HG02970 (cell line): Measurements from ENCODE around the gene PRXL2B.
"Not testable (repeated sequence)": the region's sequence is repeated elsewhere in the genome, so short reads cannot be mapped to it uniquely, and the experiment has no call there.

Experiments used
- ATAC-seq: cut with Tn5 transposase; IDR thresholded peaks from one replicate; pipeline ENCODE4 v1.9.1; 2021; ENCODE audit warnings: mild to moderate bottlenecking, moderate library complexity, moderate number of reproducible peaks; ENCODE audit not compliant: unreplicated experiment, low FRiP score

The PRXL2B gene

GRCh38 chr1:2610036-2610959, 23.7 kb downstream of the PRXL2B start:
- ATAC-seq = no peak

DNA sequence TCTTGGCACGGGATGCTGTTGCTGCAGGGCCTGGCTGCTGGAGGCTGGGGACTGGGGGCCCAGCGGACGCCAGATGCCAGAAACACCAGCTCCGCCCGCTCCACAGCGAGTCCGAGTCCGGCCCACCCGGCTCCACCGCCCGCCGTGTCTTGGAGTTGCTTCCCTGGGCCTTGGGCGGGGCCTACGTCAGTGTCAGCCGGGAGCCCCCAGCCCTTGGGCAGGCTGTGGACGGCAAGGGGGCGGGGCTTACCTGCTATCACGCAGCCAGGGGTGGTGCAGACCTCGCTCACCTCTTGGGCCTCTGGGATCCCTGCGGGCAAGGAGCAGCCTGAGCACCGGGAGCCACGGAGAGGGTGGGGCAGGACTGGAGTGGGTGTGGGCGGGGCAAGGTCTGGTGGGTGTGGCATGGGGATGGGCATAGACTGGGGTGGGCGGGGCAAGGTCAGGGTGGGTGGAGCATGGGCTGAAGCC, 24.5 kb downstream of the PRXL2B start:
- ATAC-seq = no peak

DNA sequence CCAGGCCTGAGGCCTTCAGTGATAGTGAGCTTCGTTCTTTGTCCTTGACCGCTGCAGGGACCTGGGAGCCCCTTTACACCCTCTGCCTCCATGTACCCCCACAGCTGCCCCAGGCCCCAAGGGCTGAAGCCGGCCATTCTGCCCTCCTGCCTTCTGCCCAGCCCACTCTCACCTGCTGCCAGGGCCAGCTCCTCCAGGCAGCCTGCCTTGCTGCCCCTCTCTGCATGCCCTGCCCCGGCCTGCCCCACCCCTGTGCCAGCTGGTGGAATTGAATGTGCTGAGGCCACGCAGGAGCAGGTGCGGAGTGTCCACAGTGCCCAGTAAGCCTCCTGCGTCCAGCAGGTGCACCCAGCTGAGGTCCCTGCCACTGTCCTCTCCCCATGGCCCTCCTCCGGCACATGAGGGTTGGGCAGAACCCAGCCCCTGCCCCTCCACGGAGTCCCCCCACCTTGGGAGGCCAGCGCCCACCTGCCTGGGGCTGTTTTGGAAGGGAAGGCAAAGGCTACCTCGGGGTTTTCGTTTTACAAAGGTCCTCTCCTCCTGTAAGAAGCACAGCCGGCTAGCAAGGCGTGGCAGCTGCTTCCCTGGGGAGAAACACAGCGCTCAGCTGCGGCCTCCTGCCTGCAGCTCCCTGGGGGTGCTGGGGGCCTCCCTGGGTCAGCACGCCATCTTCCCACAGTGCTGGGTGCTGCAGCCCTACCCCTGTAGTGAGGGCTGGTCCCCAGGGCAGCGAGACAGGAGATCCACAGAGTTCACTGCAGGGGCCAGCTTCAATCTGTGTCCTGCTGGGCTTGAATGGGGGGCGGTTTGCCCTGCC, 25.3 kb downstream of the PRXL2B start:
- no peak for ATAC-seq

DNA sequence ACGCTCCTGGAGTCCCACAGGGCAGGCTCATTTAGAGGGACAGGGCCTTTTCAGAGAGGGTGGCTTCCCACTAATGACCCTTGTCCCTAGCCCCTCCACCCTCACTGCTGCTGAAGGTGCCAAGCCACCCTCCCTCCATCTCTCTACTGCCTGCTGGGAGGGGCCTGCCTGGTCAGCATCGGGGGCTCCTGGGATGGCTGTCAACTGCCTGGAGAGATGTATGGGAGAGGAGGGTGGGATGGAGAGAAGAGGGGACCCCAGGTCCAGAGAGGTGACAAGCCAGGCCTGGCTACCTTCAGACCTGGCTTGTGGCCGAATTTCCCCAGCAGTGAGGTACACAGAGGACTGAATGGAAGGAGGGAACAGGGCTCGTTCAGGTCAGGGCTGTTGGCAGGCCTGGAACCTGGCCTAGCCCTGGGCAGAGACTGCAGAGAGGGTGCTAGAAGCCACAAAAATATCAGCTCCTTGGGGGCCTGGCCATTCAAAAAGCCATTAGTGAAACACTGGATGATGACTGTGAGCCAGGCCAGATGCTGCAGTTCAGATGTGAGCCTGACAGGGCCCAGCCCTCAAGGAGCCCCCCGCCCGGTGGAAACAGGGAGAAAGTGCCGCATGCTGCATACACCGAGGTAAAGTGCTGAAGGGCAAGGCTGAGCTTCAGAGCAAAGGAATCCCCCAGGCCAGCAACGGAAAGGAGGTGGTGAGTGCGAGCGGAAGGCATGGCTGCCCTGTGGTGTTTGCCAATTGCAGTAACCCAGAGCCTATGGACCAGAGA, 26.2 kb downstream of the PRXL2B start:
- no peak for ATAC-seq

DNA sequence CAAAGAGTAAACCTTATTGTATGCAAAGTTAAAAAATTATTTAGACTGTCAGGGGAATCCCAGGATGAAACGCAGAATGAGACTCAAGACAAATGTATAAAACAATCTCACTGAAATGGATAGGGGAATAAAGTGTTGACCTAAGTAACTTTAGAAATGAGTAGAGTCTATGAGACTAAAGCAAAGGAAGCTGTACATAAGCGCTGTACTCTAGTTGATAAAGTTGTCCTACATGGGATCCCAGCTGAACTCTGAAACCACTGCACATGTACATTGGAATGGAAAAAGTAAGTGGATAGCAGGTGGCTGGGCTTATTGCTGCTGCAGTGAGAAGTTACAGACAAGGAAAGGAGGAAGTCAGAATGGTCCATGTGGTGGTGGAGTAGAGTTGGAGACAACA, 27.6 kb downstream of the PRXL2B start:
- ATAC-seq = no peak

DNA sequence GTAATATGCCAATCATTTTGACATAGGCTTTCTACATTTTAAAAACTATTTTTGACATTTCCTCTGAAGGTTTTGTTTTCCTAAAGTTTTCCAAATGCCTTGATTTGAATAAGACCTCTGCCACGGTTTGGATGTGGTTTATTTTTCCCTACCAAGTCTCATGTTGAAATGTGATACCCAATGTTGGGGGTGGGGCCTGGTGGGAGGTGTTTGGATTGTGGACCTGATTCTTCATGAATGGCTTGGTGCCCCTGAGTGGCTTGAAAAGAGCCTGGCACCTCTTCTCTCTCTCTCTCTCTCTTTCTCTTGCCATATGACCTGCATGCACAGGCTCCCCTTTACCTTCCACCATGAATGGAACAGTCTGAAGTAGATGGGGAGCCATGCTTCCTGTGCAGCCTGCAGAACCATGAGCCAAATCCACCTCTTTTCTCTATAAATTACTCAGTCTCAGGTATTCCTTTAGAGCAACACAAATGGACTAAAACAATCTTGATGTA, 31.4 kb downstream of the PRXL2B start:
- ATAC-seq = no peak

- ATAC-seq = no peak
These were observed 37.2 kb downstream of the PRXL2B start for GRCh38 chr1:2623571-2624337.

GRCh38 chr1:2624735-2625300, 38.2 kb downstream of the PRXL2B start:
- ATAC-seq = no peak

GRCh38 chr1:2625311-2625710, 38.7 kb downstream of the PRXL2B start:
- ATAC-seq = no peak

DNA sequence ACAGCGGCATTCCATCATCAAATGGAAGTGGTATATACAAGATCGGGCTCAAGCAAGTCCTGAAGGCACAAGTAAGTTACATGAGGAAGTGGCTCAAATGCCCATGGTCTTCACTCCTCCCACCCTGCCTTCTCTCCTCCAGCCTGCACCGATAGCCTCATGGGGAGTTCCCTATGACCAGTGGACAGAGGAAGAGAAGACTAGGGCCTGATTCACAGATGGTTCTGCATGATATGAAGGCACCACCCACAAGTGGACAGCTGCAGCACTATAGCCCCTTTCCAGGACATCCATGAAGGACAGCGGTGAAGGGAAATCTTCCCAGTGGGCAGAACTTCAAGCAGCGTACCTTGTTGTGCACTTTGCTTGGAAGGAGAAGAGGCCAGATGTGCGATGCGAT, 39.2 kb downstream of the PRXL2B start:
- not testable (repeated sequence) for ATAC-seq

DNA sequence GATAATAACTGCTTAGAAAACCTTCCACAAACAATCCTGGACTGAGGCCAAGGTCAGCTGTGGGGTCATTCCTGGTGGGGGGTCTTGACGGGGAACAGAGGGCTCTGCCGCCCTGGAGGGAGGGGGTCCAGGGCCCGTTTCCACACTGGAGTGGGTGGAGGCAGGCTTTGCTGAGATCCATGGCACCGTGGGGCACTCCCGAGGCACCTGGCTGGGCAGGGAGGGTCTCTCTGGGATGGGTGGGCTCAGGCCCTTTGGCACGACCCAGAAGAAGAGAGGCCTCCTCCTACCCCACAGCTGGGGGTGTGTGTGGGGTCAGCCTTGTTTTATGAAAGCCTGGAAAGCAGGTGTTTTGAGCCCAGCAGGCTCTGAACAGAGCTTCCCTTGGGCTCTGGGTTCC, 41.2 kb downstream of the PRXL2B start:
- no peak for ATAC-seq

- ATAC-seq = no peak
These were observed 41.8 kb downstream of the PRXL2B start for GRCh38 chr1:2628191-2628932.

GRCh38 chr1:2628933-2629626, 42.5 kb downstream of the PRXL2B start:
- no peak for ATAC-seq

- no peak for ATAC-seq
These were observed 43.3 kb downstream of the PRXL2B start for GRCh38 chr1:2629627-2630497.

DNA sequence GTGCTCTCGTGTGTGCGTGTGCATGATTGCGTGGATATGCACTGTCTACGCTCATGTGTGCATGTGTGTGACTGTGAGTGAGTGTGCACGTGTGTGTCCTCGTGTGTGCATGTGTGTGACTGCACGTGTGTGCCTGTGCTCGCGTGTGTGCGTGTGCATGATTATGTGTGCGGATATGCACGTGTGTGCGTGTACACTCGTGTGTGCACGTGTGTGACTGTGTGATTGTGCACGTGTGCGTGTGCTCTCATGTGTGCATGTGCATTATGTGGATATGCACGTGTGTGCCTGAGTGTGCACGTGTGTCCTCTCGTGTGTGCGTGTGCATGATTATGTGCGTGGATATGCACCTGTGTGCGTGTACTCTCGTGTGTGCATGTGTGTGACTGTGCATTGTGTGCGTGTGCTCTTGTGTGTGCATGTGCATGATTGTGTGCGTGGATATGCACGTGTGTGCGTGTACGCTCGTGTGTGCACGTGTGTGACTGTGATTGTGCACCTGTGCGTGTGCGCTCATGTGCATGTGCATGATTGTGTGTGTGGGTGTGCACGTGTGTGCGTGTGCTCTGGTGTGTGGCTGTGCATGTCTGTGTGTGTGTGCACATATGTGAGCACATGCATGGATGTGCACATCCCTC, 44.0 kb downstream of the PRXL2B start:
- no peak for ATAC-seq

DNA sequence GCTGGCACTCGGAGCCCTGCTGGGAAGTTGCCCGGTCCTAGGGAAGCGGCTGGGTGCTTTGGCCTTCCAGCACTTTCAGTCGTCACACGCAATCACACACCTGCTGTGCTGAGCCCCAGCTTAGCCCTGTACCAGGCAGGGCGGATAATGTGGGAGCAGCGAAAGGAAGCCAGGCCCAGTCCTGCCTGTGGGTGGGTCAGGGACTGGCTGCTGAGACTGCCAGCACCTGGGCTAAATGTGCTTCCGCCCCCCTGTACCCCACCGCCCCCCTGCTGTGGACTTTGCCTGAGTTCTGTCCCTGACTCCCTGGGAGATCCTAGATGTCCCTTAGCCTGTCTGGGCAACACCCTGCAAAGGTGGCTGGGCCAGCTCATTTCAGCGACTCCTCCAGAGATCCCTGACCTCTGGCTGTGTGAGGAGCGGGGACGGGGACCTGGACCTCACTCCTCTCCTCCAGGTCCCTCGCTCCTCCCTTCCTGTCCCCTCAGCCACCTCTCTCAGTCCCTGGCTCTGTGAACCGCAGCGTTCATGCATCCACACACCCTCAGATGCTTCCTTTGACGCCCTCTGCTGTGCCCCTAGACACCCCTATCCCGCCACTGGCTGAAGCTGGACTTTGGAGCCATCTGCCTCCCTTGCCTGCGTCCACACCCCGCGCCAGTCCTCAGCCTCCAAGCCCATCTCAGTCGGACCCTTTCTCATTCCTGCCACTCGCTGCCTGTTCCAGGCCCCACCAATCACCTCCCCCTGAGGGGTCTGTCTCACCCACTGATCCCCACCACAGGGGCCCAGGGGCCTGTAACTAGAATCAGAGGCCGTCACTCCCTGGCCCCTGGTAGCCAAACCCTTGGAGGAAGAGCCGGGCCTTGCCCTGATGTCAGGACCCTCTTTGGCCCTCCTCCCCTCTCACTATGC, 44.8 kb downstream of the PRXL2B start:
- ATAC-seq = no peak
